ENCODE results near the gene TAX1BP3.

TAX1BP3 gene

DNA sequence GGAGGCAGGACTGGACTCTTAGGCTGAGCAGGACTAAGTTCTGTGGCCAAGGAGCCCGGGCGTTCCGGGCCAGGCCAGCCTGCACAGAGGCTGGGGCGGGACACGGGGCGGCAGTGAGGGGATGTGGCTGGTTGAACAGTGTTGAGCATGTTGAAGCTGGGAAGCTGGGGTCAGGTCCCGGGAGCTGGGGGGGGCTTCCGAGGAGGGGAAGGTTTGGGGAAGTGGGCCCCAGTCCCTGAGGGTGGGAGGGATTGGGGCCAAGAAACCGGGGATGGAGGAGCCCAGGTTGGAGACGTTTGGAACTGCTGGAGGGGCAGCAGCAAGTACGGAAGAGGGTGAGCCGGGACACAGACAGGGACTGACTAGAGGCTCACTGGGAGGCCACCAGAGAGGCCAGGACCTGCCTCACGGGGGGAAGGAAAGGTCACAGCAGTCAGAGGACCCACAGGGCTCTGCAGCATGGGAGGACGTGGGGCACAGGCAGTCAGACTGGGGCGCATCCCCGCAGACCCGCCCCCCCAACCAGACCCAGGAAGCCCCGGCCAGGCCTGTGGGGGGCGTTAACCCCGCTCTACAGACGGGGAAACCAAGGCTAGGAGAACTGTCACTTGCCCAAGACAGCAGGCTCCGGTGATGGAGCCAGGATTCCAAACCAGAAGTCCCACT lies 9.5 kb downstream of the TAX1BP3 start:
- DNase-seq (ENCODE audit: low read depth in 3 of 3) = no peak

DNA sequence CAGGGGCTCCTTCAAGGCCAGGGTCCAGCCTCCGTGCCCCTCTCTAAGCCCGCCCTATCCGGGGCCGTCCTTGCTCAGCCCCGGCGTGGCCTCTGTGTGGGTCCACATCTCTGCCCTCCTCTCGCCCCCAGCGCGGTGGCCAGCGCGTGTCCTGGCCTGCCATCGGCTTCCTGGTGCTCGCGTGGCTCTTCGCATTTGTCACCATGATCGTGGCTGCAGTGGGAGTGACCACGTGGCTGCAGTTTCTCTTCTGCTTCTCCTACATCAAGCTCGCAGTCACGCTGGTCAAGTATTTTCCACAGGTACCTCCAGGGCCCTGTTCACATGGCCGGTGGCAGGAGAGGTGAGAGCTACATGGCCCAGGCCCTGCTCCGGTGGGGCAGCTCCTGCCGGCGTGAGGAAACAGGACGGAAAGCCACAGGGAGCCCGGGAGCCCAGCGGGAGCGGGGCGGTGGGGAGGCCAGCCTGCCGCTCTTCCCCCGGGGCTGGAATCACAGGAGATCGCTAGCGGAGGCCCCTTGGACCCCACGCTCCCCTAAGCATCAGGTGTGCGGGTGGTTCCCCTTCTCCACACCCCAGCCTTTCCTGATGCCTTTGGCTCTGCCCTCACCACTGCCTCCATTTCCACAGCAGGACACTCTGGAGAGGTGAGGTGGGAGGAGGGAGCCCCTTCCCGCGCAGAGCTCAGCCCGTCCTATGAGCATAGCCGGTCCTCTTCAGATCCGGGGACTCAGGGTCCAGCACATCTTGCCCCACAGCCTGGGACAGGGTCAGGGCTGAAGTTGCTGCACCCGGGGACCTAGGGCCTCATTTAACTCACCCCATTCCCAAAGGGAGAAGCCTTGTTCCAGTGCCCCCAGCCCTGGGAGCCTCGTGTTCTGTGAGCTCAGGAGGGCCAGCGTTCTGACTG lies 10.2 kb downstream of the TAX1BP3 start:
- no peak for DNase-seq (ENCODE audit: low read depth in 3 of 3)

DNA sequence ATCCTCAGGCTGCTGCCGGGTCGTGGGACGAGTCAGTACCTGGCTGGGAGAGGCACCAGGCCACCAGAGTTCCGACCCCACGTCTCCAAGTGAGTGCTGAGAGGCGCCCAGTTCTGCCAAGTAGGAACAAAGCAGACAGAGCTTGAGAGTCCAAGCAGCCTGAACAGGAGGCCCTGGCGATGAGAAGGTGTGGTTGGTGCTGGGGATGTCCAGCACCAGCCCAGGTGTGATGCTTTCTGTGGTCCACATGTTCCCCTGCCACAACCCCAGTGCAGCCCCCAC lies 10.8 kb downstream of the TAX1BP3 start:
- no peak for DNase-seq (ENCODE audit: low read depth in 3 of 3)

DNA sequence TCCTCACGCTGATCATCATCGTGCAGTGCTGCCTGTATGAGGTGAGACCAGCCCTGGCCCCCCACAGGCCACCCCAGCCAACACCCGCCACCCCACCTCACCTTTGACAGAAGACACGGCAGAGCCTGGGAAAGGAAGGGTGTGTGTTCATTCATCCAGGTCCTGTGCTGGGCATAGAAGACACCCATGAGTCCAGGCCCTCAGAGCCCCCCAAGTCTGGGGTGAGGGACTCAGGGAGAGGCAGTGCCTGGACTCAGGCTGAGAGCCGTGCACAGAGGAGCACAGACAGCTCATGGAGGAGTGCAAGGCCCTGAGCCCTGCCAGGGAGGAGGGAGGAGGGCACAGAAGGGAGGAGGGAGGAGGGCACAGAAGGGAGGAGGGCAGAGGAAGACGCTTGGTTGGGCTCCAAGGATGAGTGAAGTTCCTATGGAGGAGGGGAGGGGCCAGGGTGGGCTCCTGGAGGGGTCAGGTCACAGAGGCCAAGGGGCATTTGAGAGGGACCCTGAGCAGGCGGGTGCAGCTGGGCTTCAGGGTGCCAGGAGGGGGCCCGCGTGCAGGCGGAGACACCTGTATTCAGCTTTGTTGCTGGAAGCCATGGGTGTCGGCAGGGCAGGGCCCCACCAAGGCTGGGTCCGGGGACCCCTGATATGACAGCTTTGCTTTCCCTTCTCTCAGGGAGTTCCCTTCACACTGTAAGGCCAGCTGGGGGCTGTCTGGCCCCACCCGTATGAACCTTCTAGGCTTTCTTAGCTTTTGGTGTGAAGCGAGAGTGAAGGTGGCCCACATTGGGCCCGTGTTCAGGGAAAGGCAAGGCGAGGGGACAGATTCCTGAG lies 11.4 kb downstream of the TAX1BP3 start:
- DNase-seq (ENCODE audit: low read depth in 3 of 3) = no peak

DNA sequence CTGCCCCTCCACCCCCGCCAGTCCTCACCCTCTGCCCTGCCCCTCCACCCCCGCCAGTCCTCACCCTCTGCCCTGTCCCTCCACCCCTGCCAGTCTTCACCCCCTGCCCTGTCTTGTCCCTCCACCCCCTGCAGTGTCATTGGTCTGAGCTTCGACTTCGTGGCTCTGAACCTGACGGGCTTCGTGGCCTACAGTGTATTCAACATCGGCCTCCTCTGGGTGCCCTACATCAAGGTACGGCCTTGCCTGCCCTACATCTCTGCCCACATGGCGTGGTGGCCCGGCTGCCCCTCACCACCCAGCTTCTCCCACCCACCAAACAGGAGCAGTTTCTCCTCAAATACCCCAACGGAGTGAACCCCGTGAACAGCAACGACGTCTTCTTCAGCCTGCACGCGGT lies 12.0 kb downstream of the TAX1BP3 start:
- no peak for DNase-seq (ENCODE audit: low read depth in 3 of 3)

DNA sequence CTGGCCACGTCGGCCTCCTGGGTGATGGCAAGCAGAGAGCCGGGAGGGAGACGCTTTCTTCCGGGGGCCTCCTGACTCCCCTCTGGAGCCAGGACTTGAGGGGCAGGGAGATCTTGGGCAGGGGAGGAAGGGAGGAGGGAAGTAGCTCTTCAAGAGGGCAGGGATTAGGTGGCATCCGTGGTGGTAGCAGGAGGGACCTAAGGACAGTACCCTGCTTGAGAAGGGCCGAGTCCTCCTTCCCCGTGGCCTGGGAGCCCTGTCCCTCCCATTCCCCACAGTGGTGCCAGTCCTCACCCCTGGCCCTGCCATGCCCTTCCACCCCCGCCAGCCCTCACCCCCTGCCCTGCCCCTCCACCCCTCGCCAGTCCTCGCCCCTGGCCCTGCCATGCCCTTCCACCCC lies 12.6 kb downstream of the TAX1BP3 start:
- DNase-seq (ENCODE audit: low read depth in 3 of 3) = no peak

DNA sequence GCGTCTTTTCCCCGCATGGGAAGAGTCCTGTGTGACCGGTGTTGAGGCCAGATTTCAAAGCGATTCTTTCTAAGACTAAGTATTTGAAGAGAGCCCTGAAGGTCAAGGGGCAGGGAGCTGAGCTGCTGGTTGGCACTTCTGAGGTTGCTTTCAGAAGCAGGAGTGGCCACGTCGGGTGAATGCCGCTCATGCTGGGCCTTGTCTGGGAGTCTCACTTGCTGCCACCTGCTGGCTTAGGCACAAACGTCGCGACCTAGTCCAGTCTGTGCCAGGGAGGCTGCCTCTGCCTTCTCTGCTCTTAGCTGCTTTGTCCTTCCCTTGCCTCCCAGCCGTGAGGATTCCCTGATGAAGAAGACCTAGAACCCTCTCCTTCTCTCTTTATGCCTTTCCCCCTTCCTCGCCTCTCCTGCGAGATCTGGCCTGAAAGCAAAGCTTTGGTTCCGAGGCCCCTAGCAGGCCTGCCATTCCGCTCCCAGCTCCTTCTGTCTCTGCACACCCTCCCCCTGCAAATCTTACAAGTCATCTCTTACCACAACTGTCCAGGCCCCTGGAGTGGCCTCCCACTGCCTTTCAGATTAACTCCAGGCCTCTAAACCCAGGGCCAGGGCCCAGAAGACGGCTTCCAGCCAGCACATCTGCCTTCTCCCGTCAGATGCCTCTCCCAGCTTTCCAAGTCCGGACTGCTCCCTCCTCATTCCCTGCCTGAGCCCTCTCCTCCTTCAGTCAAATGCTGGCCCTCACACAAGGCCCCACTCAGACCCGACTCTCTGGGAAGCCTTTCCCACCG lies 20.4 kb downstream of the TAX1BP3 start:
- peak in 1 of 3 experiments; percentile 15 for DNase-seq (ENCODE audit: low read depth in 3 of 3)

DNA sequence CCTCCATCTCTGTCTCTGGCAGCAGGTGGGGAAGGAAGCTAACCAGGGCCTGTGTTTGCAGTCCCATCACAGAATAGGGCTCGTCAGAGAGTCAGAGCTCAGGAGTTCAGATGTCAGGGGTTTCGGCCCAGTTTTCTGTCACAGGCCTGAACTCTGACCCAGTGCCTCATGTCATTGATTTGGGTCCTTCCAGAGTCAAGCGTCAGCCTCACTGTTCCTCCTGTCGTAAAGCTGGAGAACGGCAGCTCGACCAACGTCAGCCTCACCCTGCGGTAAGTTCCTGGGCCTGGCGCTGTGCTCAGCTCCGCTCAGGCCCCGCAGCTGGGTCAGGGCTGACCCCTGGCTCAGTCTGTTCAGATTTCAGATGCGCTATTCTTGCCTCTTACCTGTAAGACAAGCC lies 21.1 kb downstream of the TAX1BP3 start:
- no peak for DNase-seq (ENCODE audit: low read depth in 3 of 3)

DNA sequence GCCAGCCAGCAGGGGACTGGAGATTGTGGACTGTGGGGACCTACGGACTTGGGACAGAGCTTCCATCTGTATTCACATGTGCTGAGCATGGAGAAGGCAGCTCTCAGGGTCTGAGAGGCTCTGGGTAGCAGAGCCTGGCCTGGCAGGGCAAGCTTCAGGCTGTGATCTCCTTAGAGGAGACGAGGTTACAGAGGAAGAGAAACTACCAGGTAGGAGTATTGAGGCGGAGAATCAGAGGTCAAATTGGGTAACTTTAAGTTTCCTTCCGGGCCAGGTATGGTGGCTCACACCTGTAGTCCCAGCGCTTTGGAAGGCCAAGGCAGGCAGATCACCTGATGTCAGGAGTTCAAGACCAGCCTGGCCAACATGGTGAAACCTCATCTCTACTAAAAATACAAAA lies 23.1 kb downstream of the TAX1BP3 start:
- DNase-seq (ENCODE audit: low read depth in 3 of 3) = no peak

DNA sequence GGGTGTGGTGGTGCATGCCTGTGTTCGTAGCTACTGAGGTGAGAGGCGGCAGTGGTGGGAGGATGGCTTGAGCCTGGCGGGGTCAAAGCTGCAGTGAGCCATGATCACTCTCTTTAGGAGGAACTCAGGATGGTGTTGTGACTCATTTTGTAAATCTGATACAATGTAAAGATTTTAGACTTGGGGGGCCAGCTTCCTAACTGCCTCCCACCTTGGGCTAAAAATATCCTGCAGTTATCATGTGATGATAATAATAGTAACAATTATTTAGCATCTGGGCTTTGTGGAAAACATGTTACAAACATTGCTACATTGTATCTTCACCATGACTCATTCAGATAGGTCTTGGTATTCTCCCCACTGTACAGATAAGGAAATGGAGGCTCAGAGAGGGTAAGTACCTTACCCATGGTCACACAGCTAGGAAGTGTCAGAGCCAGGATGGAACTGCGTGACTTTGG lies 24.5 kb downstream of the TAX1BP3 start:
- DNase-seq (ENCODE audit: low read depth in 3 of 3) = no peak

DNA sequence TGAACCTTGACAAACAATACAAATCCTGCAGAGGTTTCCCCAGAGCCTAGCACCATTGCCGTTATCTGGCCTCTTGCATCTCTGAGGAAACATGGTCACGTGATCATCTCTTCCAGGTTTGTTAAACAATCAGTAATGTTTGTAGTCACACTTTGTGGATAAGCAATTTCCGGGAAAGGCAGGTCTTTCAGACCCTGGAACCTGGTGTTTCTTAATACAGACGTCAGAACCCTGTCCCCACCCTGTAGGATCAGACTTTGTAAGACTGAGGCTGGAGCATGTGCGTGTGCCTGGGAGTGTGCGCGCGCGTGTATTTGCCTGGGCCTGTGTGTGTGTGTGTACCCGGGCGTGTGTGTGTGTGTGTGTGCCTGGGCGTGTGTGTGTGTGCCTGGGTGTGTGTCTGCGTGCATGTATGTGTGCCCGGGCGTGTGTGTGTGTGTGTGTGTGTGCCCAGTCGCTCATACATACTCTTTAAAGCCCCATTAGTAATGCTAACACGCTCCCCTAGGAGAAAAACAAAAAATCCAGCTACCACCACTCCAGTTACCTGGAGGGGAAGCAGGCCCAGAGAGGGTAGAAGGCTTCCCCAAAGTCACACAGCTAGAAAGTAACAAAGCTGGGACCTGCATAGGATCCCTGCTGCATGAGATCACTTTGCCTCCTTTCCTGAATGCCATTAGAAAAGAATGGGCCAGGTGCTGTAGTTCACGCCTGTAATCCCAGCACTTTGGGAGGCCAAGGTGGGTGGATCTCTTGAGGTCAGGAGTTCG lies 26.5 kb downstream of the TAX1BP3 start:
- no peak for DNase-seq (ENCODE audit: low read depth in 3 of 3)

DNA sequence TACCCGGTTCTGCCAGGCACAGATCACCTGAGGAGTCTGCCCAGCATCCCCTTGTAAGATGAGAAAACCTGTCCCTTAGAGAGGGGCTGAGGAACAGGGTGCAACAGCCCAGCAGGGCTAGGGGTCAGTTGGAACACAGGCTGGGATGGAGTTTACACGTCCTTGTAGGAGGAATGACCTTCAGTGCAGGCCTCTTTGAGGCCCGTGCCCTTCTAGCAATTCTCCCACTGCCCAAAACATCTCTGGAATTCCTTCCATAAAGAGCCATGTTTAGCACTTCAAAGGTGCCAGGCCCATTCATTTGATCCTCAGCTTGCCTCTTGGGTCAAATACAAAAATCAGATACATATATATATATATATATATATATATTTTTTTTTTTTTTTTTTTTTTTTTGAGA lies 27.4 kb downstream of the TAX1BP3 start:
- DNase-seq (ENCODE audit: low read depth in 3 of 3) = no peak

DNA sequence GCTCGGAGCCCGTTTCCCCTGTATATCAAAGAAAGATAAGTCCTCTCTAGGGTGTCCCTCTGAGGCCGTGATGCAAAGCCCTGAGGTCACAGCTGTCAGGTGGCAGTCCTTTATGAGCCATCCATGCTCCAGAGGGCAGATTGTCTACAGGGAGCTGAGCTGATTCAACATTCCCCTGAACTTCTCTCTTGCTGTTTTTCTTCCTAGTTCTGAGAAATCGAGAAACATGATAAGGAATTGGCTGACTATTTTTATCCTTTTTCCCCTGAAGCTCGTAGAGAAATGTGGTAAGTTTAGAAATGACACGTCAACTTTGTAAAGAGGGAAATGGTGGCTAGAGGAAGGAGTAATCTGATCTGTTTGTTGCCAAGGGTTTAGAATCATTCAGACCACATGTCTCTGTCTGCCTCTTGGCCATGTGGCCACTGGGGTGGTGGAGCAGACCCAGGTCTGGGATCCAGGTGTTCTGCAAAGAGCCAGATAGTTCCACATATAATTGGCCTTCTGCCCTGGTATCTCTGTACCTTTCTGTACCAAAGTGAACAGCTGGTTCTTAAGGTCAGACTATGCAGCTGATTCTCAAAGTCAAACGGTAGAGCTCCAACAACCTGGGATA lies 28.3 kb downstream of the TAX1BP3 start:
- DNase-seq (ENCODE audit: low read depth in 3 of 3) = no peak

DNA sequence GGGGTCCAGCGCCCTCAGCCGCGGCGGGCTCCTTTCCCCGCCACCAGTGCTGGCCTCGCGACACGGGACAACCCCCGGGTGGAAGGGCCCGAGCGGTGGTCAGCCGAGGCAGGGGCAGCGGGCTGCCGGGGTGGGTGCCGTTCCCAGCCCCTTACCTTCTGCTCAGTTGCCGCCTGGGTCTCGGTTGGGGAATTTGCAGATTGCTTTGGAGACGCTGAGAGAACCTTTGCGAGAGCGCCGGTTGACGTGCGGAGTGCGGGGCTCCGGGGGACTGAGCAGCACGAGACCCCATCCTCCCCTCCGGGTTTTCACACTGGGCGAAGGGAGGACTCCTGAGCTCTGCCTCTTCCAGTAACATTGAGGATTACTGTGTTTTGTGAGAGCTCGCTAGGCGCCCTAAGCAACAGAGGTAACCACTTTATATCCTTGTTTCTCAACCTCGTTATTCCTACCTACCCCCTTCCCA lies 31.4 kb downstream of the TAX1BP3 start:
- no peak for DNase-seq (ENCODE audit: low read depth in 3 of 3)

DNA sequence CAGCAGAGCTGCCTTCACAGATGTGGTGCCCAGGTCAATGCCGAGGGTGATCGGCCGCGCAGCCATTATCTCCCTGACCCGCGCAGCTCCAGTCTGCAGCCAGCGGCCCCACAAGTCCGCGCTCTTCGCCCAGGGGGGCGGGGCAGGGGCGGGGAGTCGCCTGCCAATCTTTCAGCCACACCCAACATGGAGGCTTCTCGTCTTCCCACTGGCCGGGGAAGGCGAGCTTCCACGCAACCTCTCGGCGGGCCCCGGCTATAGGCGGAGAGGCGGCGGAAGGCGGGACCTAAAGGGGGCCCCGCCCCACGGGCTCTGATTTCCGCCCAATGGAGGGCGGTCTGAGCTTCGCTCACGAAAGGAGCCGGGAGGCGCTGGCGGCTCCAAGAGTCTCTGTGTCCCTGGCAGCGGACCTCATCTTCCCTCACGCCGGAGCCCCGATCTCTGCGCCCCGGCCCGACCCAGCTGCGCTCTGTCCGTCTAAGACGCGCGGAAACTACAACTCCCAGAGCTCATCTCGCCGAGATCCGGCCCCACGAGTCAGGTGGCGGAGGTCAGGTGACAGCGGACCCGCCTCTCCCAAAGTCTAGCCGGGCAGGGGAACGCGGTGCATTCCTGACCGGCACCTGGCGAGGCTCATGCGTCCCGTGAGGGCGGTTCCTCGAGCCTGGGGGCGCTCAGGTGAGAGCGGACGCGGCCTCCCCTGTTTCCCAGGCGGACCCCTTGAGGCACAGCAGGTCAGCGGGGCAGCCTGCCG lies 32.0 kb downstream of the TAX1BP3 start, which contains the start of the genes CTNS and SHPK:
Gene CTNS, plus strand, starts transcription at position 607 of the 754 bp plus-strand sequence. CDS start 3,447 bp downstream, outside the sequence.
Gene SHPK, minus strand, starts transcription at position 97 of the 754 bp plus-strand sequence. Its CDS starts 31 bp downstream, at position 66.
- DNase-seq (ENCODE audit: low read depth in 3 of 3) = peak; percentile 88 to 91 (median 90)

DNA sequence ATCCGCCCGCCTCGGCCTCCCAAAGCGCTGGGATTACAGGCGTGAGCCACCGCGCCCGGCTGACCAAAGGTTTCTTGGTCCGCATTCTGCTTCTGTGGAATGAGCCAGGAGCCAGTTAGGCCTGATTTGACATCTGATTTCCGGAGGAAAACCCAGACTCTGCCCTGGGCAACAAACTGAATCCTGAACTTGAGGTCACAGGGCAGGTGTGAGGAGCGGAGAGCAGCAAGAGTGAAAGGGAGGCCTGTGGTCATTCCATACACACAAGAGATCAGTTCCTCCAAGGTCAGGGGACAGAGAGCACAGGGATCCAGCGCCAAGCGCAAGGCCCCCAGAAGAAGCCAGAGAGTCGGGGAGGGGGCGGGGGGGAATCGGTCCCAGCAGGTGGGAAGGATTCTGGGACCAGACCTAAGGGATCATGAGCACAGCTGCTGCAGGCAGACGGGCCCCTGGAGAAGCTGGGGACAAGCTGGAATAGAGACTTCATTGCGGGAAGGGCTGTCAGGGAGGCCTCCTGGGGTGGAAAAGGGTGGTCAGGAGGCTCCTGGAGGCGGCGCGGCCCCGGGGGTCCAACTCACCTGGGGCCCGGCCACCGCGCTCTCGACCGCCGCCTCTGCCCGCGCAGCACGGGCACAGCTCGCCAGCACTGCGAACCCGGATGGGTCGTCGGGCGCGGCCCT lies 32.8 kb downstream of the TAX1BP3 start:
- DNase-seq (ENCODE audit: low read depth in 3 of 3) = no peak

DNA sequence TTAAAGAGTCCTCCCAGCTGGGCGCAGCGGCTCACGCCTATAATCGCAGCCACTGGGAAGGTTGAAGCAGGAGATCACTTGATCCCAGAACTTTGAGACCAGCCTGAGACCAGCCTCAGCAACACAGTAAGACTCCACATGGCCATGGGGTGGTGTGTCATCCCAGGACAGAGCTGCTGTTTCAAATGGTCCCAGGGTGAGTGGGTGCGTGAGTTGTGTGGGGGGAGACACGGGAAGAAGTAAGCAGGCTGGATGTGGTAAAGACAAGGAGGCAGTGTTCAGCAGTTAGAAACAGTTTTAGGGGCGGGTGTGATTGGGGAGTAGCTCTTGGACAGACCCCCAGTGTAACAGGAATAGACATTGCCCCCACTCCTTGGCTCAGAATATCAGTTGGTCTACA lies 36.1 kb downstream of the TAX1BP3 start:
- no peak for DNase-seq (ENCODE audit: low read depth in 3 of 3)

DNA sequence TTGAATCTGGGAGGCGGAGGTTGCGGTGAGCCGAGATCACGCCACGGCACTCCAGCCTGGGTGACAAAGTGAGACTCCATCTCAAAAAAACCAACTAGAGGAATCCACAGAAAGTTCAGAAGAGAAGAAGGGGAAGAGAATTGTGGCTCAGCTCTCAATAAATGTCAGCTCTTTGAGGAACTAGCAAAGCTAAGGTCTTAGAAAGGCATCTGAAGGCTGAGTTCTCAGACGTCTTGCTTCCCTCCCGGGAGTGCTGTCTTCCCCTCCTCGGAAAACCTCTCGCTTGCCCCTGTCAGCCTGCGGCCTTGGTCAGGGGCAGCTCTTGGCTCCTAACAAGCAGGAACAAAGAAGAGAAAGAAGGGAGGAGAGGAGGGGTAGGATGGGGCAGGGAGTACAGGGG lies 37.6 kb downstream of the TAX1BP3 start:
- no peak for DNase-seq (ENCODE audit: low read depth in 3 of 3)

DNA sequence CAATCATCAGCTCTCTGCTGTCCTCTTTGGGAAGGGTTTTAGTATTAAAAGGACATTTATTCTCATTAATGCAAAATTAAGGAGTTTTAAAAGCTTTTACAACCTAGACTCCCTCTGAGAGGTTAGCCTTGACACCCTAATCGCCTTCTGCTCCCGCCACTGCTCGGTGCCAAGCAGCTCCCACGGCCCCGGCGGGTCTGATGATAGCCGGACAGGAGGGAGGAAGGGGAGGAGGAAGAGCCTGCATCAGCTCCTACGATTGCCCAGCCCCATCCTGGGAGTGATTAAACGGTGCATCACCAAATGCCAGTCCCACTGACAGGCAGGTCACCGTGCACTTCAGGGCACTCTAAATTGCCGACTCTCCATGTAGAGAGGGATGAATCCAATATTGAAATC lies 40.6 kb downstream of the TAX1BP3 start:
- no peak for DNase-seq (ENCODE audit: low read depth in 3 of 3)
